Epidermal melanocyte (primary cell): Measurements from ENCODE around the gene CTAG1A.
"Not testable (repeated sequence)": the region's sequence is repeated elsewhere in the genome, so short reads cannot be mapped to it uniquely, and the experiment has no call there.

Source experiments
- DNase-seq: peaks from one replicate; pipeline ENCODE4 v3.0.0; 2011; ENCODE audit warnings: low spot score; ENCODE audit not compliant: insufficient read length

CTAG1A gene

GRCh38 chrX:154613586-154613985 is 28.7 kb downstream of the CTAG1A start:
- DNase-seq = not testable (repeated sequence)

- not testable (repeated sequence) for DNase-seq
Measured at GRCh38 chrX:154619182-154619581, 34.2 kb downstream of the CTAG1A start, which contains the start of gene CTAG1B. Gene CTAG1B, minus strand, starts transcription at chrX:154619282. Its CDS starts 64 bp downstream, at chrX:154619218.

- not testable (repeated sequence) for DNase-seq
Measured at GRCh38 chrX:154620767-154621414, 36.0 kb downstream of the CTAG1A start.

- not testable (repeated sequence) for DNase-seq
Measured at GRCh38 chrX:154628960-154629359, 44.0 kb downstream of the CTAG1A start.

- DNase-seq = not testable (repeated sequence)
Measured at GRCh38 chrX:154630949-154631348, 46.0 kb downstream of the CTAG1A start.

- DNase-seq = not testable (repeated sequence)
Measured at GRCh38 chrX:154633661-154634060, 48.7 kb downstream of the CTAG1A start.
